GM21717 (cell line): ENCODE data around the gene CCBE1.
"Not testable (repeated sequence)": the region's sequence is repeated elsewhere in the genome, so short reads cannot be mapped to it uniquely, and the experiment has no call there.

Source experiments
- ATAC-seq: cut with Tn5 transposase; IDR thresholded peaks from one replicate; pipeline ENCODE4 v1.9.1; 2021; ENCODE audit warnings: mild to moderate bottlenecking, moderate library complexity; ENCODE audit not compliant: unreplicated experiment

Gene CCBE1

GRCh38 chr18:59715966-59716369 lies 18.7 kb upstream of the CCBE1 start:
- ATAC-seq = no peak

GRCh38 chr18:59715445-59715844 lies 18.2 kb upstream of the CCBE1 start:
- ATAC-seq = no peak

GRCh38 chr18:59714096-59714495 lies 16.9 kb upstream of the CCBE1 start:
- not testable (repeated sequence) for ATAC-seq

GRCh38 chr18:59712311-59712710 lies 15.1 kb upstream of the CCBE1 start:
- ATAC-seq = no peak

GRCh38 chr18:59708988-59709387 lies 11.8 kb upstream of the CCBE1 start:
- no peak for ATAC-seq

- no peak for ATAC-seq
These were observed 10.1 kb upstream of the CCBE1 start for GRCh38 chr18:59707306-59707705.

GRCh38 chr18:59706499-59706898 lies 9.3 kb upstream of the CCBE1 start:
- no peak for ATAC-seq

GRCh38 chr18:59705145-59705544 lies 7.9 kb upstream of the CCBE1 start:
- no peak for ATAC-seq

GRCh38 chr18:59704146-59704545 lies 6.9 kb upstream of the CCBE1 start:
- ATAC-seq = no peak

GRCh38 chr18:59701272-59701671 lies 4.0 kb upstream of the CCBE1 start:
- ATAC-seq = no peak

GRCh38 chr18:59700535-59700967 lies 3.3 kb upstream of the CCBE1 start:
- ATAC-seq = no peak

- ATAC-seq = no peak
These were observed 2.7 kb upstream of the CCBE1 start for GRCh38 chr18:59699750-59700534.

GRCh38 chr18:59699061-59699460 lies 1.8 kb upstream of the CCBE1 start:
- no peak for ATAC-seq

- no peak for ATAC-seq
These were observed 650 bp downstream of the CCBE1 start for GRCh38 chr18:59696311-59697235.

- no peak for ATAC-seq
These were observed 1.7 kb downstream of the CCBE1 start for GRCh38 chr18:59695551-59695950.

- no peak for ATAC-seq
These were observed 2.4 kb downstream of the CCBE1 start for GRCh38 chr18:59694824-59695223.

- no peak for ATAC-seq
These were observed 5.2 kb downstream of the CCBE1 start for GRCh38 chr18:59691996-59692395.

- ATAC-seq = no peak
These were observed 6.2 kb downstream of the CCBE1 start for GRCh38 chr18:59690996-59691395.

GRCh38 chr18:59690186-59690982 lies 6.8 kb downstream of the CCBE1 start:
- no peak for ATAC-seq

GRCh38 chr18:59689756-59690155 lies 7.5 kb downstream of the CCBE1 start:
- ATAC-seq = no peak

GRCh38 chr18:59686260-59686659 lies 11.0 kb downstream of the CCBE1 start:
- no peak for ATAC-seq
